ENCODE measurements around the gene TMEM260. TPM values are rescaled to one million over a fixed set of nuclear protein-coding genes. Genes with fewer than 3 reads are reported as not detected.
"Not testable (repeated sequence)": the region's sequence is repeated elsewhere in the genome, so short reads cannot be mapped to it uniquely, and the experiment has no call there.

Gene TMEM260
- total RNA-seq, 2 experiments from 2014 or later: 20.0 to 23.0 TPM

DNA sequence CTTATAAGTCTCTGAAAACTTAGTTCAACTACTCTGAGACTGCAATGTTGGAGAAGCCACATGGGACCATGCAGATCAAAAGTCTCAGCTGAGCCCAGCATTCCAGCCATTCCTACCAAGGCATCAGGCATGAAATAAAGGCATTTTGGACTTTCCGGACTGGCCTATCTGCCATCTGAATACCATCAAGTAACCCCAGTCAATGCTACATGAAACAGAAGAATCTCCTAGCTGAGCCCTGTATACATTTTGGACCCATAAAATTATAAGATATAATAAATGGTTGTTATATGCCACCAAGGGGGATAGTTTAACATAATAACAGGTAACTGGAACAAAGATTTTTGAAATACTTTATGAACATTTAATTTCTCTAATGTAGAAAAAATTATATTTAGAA is 9.3 kb upstream of the TMEM260 start:
- Mint-ChIP-seq H3K4me1 (no peaks in the 10 kb centered on the region), H3K4me3 (no peak overlapping the region), H3K27ac (no peak overlapping the region), H3K9me3 (no peaks in the 10 kb centered on the region), H3K27me3 (peaks cover 21% of the 10 kb centered on the region), H3K36me3 (ENCODE audit: low read depth) (no peaks in the 10 kb centered on the region)
- no peak for DNase-seq
- CTCF ChIA-PET: interaction anchor here (1.0 kb wide), 1 partner anchor 10 kb away, joined by 3 read pairs; the partner anchor contains the start of gene TMEM260
- POLR2A ChIA-PET: no interaction called here

DNA sequence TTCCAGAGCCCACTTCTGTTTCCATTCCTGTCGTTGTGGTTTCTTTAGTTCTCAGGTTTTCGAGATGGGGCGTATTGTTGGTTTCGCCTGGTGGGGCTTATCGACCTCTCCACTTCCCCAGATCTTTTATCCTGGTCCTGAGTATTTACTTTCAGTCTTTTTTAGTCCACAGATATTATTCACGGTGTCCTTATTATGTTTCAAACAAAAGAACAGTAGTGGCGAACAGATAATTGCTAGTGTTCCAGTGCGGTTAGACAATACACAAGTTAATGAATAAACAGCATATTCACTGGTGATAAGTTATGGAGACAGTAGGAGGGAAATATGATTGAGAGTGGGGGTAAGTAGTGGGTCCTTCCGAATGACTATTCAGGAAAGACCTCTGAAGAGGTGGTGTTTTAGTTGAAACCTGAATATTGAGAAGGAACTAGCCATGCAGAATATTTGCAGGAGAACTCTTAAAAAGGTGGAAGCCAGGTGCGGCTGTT is 668 bp downstream of the TMEM260 start:
- H3K36me3 Mint-ChIP-seq (ENCODE audit: low read depth): peaks cover 5% of the 10 kb centered on the region

DNA sequence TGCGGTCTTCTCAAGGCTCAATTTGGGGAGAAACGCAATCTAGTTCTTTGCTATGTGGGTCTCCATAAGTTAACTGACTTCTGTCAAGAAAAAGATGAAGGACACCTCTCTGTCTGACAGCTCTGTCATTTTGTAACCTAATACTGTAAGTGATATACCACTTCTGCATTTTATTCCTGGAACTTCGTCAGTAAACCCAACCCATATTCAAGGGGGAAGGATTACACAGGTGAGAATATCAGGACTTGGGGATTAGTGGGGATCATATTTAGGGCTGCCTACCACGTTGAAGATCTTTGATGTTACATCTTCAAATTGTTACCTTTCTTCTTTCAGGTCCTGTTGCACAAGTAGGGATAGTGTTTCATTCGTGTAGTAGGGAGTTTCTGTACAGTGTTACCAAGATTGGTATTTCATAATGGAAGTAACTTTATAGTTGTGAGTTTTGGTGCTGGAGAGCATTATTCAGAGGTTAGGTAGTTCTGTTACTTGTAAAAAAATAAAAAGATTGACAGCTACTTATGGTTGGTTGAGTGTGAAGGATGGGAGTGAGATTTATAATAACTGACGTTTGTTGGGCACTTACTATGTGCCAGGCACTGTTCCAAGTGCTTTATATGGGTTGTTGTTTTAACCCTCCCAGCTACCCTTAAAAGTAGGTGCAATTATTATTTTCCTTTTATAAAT is 1.6 kb downstream of the TMEM260 start:
- Mint-ChIP-seq H3K4me1 (peaks cover 32% of the 10 kb centered on the region), H3K36me3 (ENCODE audit: low read depth) (peaks cover 10% of the 10 kb centered on the region), H3K27ac (no peak overlapping the region), H3K27me3 (no peaks in the 10 kb centered on the region), H3K4me3 (peak overlapping the region; percentile 88), H3K9me3 (no peaks in the 10 kb centered on the region)
- CTCF ChIA-PET: no interaction called here
- POLR2A ChIA-PET: no interaction called here
- no peak for DNase-seq

More for the DNA sequence above, 668 bp downstream of the TMEM260 start:
- peak overlapping the region; percentile 88 for H3K4me3 Mint-ChIP-seq
- no peaks in the 10 kb centered on the region for H3K27me3 Mint-ChIP-seq
- POLR2A ChIA-PET: no interaction called here
- H3K4me1 Mint-ChIP-seq: peaks cover 32% of the 10 kb centered on the region
- CTCF ChIA-PET: interaction anchor here (0.7 to 1.0 kb wide), 7 partner anchors 9 to 26 kb away, joined by 3 to 7 read pairs (median 3); no protein-coding TSS in a partner anchor
- H3K27ac Mint-ChIP-seq: peak overlapping the region; percentile 97
- DNase-seq: no peak
- no peaks in the 10 kb centered on the region for H3K9me3 Mint-ChIP-seq

DNA sequence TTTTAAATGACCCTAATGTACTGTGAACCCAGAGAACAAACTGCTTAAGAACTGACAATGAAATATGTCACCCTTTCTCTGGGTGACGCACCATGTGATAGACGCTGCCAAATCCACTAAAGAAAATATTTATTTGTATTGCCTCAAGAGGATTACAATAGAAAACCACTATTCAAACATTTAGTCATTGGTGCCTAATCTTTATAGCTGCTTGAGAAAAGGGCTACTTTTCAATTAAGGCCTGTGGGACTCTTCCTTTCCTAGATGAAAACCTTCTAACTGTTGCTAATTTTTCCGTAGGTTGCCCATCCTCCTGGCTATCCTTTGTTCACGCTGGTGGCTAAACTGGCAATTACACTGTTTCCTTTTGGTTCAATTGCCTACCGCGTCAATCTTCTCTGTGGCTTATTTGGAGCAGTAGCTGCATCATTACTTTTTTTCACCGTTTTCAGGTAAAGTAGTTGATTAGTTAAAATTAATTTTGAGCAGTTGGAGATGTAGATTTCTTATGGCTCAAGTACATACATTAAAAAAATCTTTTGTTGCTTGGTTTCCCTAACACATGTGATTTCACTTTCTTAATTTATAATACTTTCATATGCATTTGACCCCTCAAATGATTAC is 6.0 kb downstream of the TMEM260 start:
- no peak overlapping the region for H3K4me3 Mint-ChIP-seq
- ChIA-PET POLR2A (no interaction called here), CTCF (no interaction called here)
- DNase-seq: no peak
- peaks cover 15% of the 10 kb centered on the region for H3K36me3 Mint-ChIP-seq (ENCODE audit: low read depth)
- no peak overlapping the region for H3K27ac Mint-ChIP-seq
- no peaks in the 10 kb centered on the region for H3K9me3 Mint-ChIP-seq
- H3K4me1 Mint-ChIP-seq: peaks cover 20% of the 10 kb centered on the region
- H3K27me3 Mint-ChIP-seq: no peaks in the 10 kb centered on the region

DNA sequence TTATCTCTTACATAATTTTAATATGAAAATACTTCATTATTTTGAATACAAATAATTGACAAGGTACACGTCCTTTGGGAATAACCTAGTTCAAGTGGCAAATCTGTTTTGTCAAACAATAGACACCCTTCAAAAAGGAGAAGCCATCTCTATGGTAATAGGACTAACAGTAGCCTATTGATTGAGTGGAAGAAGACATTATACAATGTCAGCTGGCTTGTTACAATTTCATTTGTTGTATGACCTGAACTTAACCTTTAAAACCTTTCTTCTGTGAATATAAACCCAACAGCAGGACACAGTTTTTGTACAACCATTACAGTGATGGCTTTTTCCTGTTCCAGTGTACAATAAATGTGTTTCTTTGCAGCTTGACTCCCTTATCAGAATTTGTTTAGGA is 8.1 kb downstream of the TMEM260 start:
- DNase-seq: no peak
- peaks cover 11% of the 10 kb centered on the region for H3K36me3 Mint-ChIP-seq (ENCODE audit: low read depth)
- ChIA-PET CTCF (interaction anchor here (1.1 kb wide), 1 partner anchor 11 kb away, joined by 3 read pairs; no protein-coding TSS in a partner anchor), POLR2A (no interaction called here)
- H3K27me3 Mint-ChIP-seq: no peaks in the 10 kb centered on the region
- no peak overlapping the region for H3K4me3 Mint-ChIP-seq
- H3K4me1 Mint-ChIP-seq: peaks cover 4% of the 10 kb centered on the region
- no peak overlapping the region for H3K27ac Mint-ChIP-seq
- no peaks in the 10 kb centered on the region for H3K9me3 Mint-ChIP-seq

DNA sequence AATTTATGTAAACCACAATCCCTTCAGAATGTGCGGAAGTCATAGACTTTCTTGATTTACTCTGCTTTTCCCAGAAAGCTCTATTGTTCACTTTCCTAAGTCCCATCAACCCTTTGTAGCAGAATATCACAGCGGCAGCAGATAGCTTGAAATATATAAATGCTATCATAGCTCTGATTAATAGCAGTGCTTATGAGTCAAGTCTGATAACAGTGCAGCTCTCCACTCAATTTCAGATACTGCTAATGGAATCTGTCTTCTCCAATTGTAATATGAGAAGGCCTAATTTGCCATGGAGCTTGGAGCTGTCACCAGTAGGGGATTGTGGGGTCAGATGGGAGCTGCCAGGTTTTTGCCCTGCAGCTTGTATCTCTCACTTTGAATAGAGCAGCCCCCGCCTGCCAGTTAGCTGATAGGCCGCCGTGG is 10.9 kb downstream of the TMEM260 start:
- H3K36me3 Mint-ChIP-seq (ENCODE audit: low read depth): peaks cover 15% of the 10 kb centered on the region
- DNase-seq: no peak
- CTCF ChIA-PET: interaction anchor here (1.2 to 1.3 kb wide), 2 partner anchors 11 to 251 kb away, joined by 3 to 7 read pairs; partner anchors contain the start of gene TMEM260

DNA sequence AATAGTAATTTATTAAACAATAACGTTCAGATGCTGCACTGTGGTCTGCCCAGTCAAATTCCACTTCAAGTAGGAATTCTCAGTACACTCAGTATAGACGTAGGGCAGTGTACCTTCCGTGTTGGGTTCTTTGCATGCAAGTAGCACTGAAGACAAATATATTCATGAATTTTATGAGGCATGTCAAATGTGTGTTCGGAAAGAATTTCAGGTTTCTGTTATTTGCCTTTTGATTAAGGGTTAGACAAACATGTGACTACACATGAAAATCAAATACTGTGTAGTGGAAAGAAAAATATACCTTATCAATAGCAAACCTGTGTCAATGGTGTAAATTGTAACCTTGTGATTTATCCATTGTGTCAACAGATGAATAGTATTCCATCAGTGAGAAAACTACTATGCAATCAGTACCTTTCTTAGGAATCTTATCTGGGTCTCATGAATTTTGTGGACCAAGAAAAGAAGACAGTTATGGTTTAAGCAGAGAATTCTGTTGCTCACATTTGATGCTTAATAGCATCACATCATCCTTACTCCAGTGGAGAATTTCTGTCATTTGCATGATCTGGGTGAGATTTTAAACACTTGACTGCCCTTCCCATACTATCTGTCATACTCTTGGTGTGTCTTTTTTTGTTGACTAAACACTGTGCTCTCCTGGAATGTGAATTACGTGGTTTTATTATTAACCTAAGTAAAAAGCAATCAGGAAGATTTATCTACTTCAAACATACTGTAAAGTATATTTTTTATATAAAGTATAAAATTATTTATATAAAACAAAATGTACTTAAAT is 13.3 kb downstream of the TMEM260 start:
- H3K4me1 Mint-ChIP-seq: no peaks in the 10 kb centered on the region
- H3K27ac Mint-ChIP-seq: no peak overlapping the region
- ChIA-PET CTCF (no interaction called here), POLR2A (no interaction called here)
- peaks cover 17% of the 10 kb centered on the region for H3K36me3 Mint-ChIP-seq (ENCODE audit: low read depth)
- no peaks in the 10 kb centered on the region for H3K27me3 Mint-ChIP-seq
- H3K4me3 Mint-ChIP-seq: no peak overlapping the region
- DNase-seq: no peak
- H3K9me3 Mint-ChIP-seq: no peaks in the 10 kb centered on the region

More for the DNA sequence above, 10.9 kb downstream of the TMEM260 start:
- Mint-ChIP-seq H3K27ac (no peak overlapping the region), H3K9me3 (no peaks in the 10 kb centered on the region), H3K4me3 (no peak overlapping the region), H3K4me1 (no peaks in the 10 kb centered on the region), H3K27me3 (no peaks in the 10 kb centered on the region)
- POLR2A ChIA-PET: no interaction called here

DNA sequence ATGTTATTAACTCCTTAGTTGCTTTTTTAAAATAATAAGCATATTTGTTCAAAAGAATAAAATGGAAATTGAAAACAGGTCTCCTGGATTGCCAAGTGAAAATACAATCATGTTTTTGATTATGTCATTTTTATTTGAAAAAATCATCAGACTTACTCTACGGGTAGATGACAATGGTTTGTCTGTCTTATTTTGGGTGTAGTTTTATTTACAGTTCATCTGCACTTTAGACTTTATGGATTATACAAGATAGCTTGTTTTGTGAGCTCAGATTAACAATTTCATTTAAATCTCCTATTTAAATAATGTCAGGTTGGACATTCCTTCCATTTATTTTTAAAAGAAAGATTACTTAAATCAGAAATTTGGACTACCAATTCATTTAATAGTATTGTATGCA is 14.8 kb downstream of the TMEM260 start:
- DNase-seq: no peak
- Mint-ChIP-seq H3K27me3 (no peaks in the 10 kb centered on the region), H3K27ac (no peak overlapping the region), H3K36me3 (ENCODE audit: low read depth) (peaks cover 25% of the 10 kb centered on the region), H3K9me3 (no peaks in the 10 kb centered on the region), H3K4me3 (no peak overlapping the region), H3K4me1 (no peaks in the 10 kb centered on the region)
- ChIA-PET POLR2A (no interaction called here), CTCF (no interaction called here)

DNA sequence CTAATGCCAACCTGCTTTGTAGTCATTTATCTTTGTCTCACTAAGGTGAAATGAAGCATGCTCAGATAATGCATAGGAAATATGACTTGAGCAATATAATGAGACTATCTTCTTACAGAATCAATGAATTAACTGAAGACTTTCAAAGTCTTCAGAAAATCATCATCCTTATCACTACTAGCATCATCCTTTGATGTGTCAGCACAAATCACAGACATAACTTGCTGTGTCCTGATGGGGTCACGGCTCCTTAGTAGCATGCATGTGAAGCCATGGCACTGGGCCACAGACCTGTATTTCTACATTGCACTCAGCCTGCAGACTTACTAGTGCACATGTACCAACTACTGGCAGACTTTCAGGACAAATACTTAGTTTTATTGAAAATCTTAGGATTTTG is 18.9 kb downstream of the TMEM260 start:
- no peaks in the 10 kb centered on the region for H3K4me1 Mint-ChIP-seq
- POLR2A ChIA-PET: no interaction called here
- H3K27ac Mint-ChIP-seq: no peak overlapping the region
- H3K9me3 Mint-ChIP-seq: no peaks in the 10 kb centered on the region
- no peak for DNase-seq
- CTCF ChIA-PET: no interaction called here
- peaks cover 26% of the 10 kb centered on the region for H3K36me3 Mint-ChIP-seq (ENCODE audit: low read depth)
- no peaks in the 10 kb centered on the region for H3K27me3 Mint-ChIP-seq
- H3K4me3 Mint-ChIP-seq: no peak overlapping the region

DNA sequence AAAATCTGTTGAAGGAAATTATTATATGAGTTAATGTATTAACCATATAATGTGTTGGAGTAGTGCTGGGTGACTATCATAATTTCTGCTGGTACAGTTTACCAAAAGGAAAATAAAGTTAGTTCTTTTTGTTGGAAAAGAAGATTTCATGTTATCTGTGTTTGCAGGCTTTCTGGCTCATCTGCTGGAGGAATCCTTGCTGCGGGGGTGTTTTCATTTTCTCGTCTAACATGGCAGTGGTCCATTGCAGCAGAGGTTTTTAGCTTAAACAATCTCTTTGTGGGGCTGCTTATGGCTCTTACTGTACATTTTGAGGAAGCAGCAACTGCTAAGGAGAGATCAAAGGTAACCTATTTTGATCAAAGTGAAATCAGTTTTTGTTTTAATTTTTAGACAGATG is 24.1 kb downstream of the TMEM260 start:
- H3K4me3 Mint-ChIP-seq: no peak overlapping the region
- POLR2A ChIA-PET: no interaction called here
- CTCF ChIA-PET: no interaction called here
- peaks cover 20% of the 10 kb centered on the region for H3K36me3 Mint-ChIP-seq (ENCODE audit: low read depth)
- H3K9me3 Mint-ChIP-seq: no peaks in the 10 kb centered on the region
- H3K27me3 Mint-ChIP-seq: no peaks in the 10 kb centered on the region
- no peaks in the 10 kb centered on the region for H3K4me1 Mint-ChIP-seq
- DNase-seq: no peak
- H3K27ac Mint-ChIP-seq: no peak overlapping the region

DNA sequence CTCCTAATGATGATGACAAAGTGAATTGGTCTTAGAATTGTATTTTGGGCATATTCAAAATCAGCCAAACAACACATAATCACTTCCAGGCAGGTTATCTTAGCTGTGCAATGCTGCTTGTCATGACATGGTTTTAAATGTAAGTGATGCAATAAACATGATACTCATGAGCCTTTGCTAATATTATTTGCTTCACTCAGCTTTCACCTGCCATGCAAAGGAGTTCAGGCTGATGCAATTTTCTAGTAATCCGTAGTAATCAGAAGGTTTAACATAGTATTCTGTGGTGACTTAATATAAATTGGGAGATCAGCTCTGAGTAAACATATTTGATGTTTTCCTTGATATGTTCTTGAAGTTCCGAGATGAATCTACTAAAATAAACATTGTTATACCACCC is 29.1 kb downstream of the TMEM260 start:
- H3K4me3 Mint-ChIP-seq: no peak overlapping the region
- no peak for DNase-seq
- H3K9me3 Mint-ChIP-seq: no peaks in the 10 kb centered on the region
- ChIA-PET CTCF (interaction anchor here (0.6 kb wide), 1 partner anchor 132 kb away, joined by 3 read pairs; no protein-coding TSS in a partner anchor), POLR2A (no interaction called here)
- no peak overlapping the region for H3K27ac Mint-ChIP-seq
- no peaks in the 10 kb centered on the region for H3K27me3 Mint-ChIP-seq
- H3K36me3 Mint-ChIP-seq (ENCODE audit: low read depth): peaks cover 31% of the 10 kb centered on the region
- H3K4me1 Mint-ChIP-seq: no peaks in the 10 kb centered on the region

DNA sequence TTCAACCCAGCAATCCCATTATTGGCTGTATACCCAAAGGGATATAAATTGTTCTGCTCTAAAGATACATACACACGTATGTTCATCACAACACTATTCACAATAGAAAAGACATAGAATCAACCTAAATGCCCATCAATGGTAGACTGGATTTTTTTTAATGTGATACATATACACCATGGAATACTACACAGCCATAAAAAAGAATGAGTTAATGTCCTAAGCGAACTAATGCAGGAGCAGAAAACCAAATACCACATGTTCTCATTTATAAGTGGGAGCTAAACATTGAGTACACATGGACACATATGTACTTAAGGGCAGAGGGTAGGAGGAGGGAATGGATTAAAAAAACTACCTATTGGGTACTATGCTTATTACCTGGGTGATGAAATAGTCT is 32.1 kb downstream of the TMEM260 start:
- H3K9me3 Mint-ChIP-seq: not testable (repeated sequence)

DNA sequence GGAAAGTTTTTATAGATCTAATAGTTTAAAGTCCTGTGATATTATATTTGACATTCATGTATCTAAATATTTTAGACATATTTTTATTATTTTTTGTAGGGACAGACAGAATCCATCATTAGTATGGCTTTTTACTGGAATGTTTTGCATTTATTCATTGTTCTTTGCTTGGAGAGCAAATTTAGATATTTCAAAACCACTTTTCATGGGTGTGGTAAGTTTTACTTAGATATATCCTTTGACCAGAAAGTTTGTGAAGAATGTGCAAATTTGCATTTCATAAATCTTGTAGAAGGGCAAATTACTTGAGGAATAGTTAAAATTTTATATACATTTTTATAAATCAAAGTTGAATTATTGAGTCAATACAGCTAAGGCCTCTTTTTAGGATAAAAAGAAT is 37.5 kb downstream of the TMEM260 start:
- DNase-seq: no peak
- ChIA-PET CTCF (no interaction called here), POLR2A (no interaction called here)
- no peak overlapping the region for H3K4me3 Mint-ChIP-seq
- peaks cover 22% of the 10 kb centered on the region for H3K36me3 Mint-ChIP-seq (ENCODE audit: low read depth)
- H3K27ac Mint-ChIP-seq: no peak overlapping the region
- H3K4me1 Mint-ChIP-seq: no peaks in the 10 kb centered on the region
- H3K9me3 Mint-ChIP-seq: no peaks in the 10 kb centered on the region
- H3K27me3 Mint-ChIP-seq: no peaks in the 10 kb centered on the region

More for the DNA sequence above, 32.1 kb downstream of the TMEM260 start:
- DNase-seq, POLR2A ChIA-PET, H3K27me3 Mint-ChIP-seq, H3K4me3 Mint-ChIP-seq, CTCF ChIA-PET, H3K4me1 Mint-ChIP-seq, H3K27ac Mint-ChIP-seq: not testable (repeated sequence)
- H3K36me3 Mint-ChIP-seq (ENCODE audit: low read depth): peaks cover 31% of the 10 kb centered on the region

All from activated CD4-positive, alpha-beta T cell treated with anti-CD3 and anti-CD28 coated beads, Interleukin-2, amount 10 ng/mL, durations not matched to agents 7 days and 5 days (primary cell).